A549 treated with Hydrocortisone at 1 μM for 4 hours (cell line): ENCODE measurements around the gene BCAS3. TPM values are rescaled to one million over a fixed set of nuclear protein-coding genes. Genes with fewer than 3 reads are reported as not detected.

ENCODE experiments used
- total RNA-seq: library from RNA; stranded (reverse); fragments of 200-300 nt; extraction: Qiagen RNA extraction; gene quantifications from 5 replicates; pipeline ENCODE4 v1.2.3, GENCODE V29; 2022

The BCAS3 gene
- total RNA-seq = 7.3 to 9.7 TPM (median 8.9 TPM) in 5 replicates

DNA sequence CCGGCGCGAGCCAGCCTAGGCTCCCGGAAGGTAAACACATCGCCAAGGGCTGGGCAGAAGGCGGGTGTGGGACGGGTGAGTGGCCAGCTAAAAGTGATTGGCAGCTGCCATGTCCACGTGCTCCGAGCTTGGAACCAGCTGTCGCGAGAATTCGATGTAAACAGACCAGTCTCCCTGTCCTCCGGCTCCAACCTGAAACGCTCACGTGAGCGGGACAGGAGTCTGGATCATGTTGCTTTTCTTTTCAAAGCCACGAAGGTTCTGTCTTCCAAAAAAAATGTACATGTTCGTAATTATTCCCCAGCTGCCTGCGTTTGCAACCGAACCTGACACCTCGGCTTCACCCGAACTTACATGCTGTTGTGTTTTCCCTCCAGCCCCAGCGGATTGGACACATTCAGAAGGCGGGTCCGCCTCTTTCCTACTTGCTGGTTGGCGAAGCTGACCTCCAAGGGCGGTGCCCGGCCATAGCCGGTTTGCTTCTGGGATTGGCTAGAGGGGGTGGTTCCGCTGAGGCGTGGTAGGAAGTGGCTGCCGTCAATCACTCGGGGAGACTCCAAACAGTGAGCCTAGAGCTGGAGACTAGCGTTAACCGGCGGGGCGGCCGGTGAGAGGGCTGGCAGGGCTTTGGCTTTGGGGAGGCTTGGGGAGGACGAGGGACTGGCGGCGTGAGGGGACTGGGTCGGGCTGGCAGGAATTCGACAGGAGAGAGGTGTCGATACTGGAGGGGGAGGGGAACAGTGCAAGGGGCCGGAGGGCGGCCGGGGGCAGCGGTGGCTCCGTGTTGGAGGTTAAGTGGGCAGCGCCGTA, at the start of gene BCAS3:
TSS of gene BCAS3 (plus strand) at position 544 of the 810 bp plus-strand sequence.

DNA sequence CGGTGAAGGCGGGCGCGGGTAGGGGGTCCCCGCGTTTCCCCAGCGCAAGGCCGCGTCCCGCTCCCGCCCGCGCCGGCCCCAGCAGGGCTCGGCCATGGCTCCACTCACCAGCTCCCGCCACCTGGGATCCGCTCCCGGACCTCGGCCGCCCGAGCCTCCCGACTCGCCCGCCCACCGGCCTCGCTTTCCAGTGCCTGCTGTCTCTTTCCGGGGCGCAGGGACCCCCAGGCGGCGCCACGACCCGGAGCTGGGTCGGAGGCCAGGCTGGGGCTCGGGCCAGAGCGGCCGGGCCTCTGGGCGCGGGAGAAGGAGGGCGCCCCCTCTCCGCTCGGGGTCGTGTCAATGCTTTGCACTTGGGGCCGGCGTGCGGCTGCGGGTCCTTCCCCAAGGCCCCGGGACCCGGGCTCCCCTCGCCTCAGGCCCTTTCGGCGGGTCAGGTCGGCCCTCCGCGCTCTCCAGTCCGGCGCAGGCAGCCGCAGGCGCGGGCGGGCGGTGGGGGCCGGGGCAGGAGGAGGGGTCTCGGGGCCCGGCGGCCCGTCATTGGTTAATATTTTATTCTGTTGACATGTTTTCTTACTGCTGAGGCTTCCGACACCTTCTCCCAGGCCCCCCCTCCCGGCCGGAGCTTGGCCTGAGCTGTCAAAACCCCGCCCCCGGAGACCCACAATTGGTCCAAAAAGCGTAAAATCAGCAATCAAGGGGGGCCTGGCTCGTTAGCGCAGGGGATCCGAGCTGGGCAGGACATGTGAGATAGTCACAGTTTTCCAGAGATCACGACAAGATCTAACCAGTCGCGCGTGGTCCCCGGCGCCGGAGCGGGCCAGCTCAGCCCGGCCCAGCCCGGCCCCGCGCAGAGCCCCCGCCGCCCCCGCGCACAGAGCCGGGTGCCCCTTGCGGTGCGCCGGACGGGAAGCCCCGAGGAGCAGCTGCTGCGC, 721.7 kb downstream of the BCAS3 start, which contains the start of gene TBX2:
TSS of gene TBX2 (plus strand) at position 713 of the 935 bp plus-strand sequence. CDS start 334 bp downstream, outside the sequence.

Other genes with a start within 250 kb of the BCAS3 start
- 13.9 to 22.0 TPM (median 15.8 TPM) in 5 replicates for gene APPBP2, start 151.6 kb upstream of the BCAS3 start, total RNA-seq
- gene PPM1D, start 77.7 kb upstream of the BCAS3 start, total RNA-seq = 16.4 to 19.4 TPM (median 18.9 TPM) in 5 replicates